Endothelial cell of umbilical vein (primary cell): Measurements from ENCODE around the gene APBB2. TPM values are rescaled to one million over a fixed set of nuclear protein-coding genes. Genes with fewer than 3 reads are reported as not detected.

Experiments used
- BruUV-seq: library from RNA; stranded (reverse); fragments of 400-500 nt; replicated peaks from 2 replicates; lab custom pipeline; 2021; lab: Mats Ljungman, UMichigan
- CTCF ChIA-PET: fragments of 300-600, 350-600 bp; sonication (Branson Sonifier 250); formaldehyde crosslinking; loops from one replicate; lab custom pipeline; 2021; ENCODE audit warnings: antibody characterized with exemption, inconsistent platforms; lab: Charles Lee
- POLR2A ChIA-PET: fragments of 300-600, 350-600 bp; sonication (Branson Sonifier 250); formaldehyde crosslinking; loops from one replicate; lab custom pipeline; 2021; ENCODE audit warnings: antibody characterized with exemption, inconsistent platforms; lab: Charles Lee
- DNase-seq: peaks from one replicate; pipeline ENCODE4 v3.0.0-alpha.2; 2011; ENCODE audit warnings: low read depth, low spot score
- FAIRE-seq: peaks from 2 replicates; lab custom pipeline; 2011; peaks lifted over from hg19 to GRCh38; lab: Jason Lieb, UNC
- H2AFZ ChIP-seq: 2 replicates; pipeline ENCODE4 v1.6.0; 2012; ENCODE audit warnings: low read depth, low read length, control low read depth, inconsistent platforms
- H3K27ac ChIP-seq: 2 replicates; pipeline ENCODE4 v1.5.1; 2011; ENCODE audit warnings: low read depth, mild to moderate bottlenecking, control low read depth, low read length, moderate library complexity; ENCODE audit not compliant: insufficient read depth
- H3K27me3 ChIP-seq, 2 experiments: 2 replicates each; pipeline versions ENCODE4 v1.6.0 to v1.6.1; 2011; ENCODE audit warnings: low read length in 2 of 2, mixed read lengths in 1 of 2; ENCODE audit not compliant: control insufficient read depth in 2 of 2, insufficient read depth in 2 of 2
- H3K36me3 ChIP-seq, 2 experiments: 2 replicates in 1 of 2; 3 replicates in 1 of 2; pipeline ENCODE4 v1.5.1; 2011; ENCODE audit warnings: low read length in 2 of 2, mild to moderate bottlenecking in 1 of 2, moderate library complexity in 1 of 2; ENCODE audit not compliant: control insufficient read depth in 2 of 2, insufficient read depth in 2 of 2; ENCODE audit errors: extremely low read depth in 1 of 2
- H3K4me1 ChIP-seq: 3 replicates; pipeline ENCODE4 v1.5.1; 2011; ENCODE audit warnings: mild to moderate bottlenecking, low read length; ENCODE audit not compliant: control insufficient read depth, insufficient read depth; ENCODE audit errors: extremely low read depth
- H3K4me2 ChIP-seq: 2 replicates; pipeline ENCODE4 v1.6.1; 2011; ENCODE audit warnings: low read length, control low read depth, mixed read lengths; ENCODE audit not compliant: insufficient read depth
- H3K4me3 ChIP-seq, 3 experiments: fragments of 200-600 bp in 1 of 3; sonication (generic), shearing (Covaris generic) in 1 of 3; replicated peaks in 1 of 3; 2 replicates each; pipeline ENCODE4 v1.5.1; 2011 to 2016; ENCODE audit warnings: control low read depth in 3 of 3, low read length in 3 of 3, mild to moderate bottlenecking in 2 of 3, inconsistent platforms in 1 of 3, low read depth in 1 of 3, moderate library complexity in 1 of 3; ENCODE audit not compliant: insufficient read depth in 1 of 3
- H3K79me2 ChIP-seq: 2 replicates; pipeline ENCODE4 v1.6.0; 2012; ENCODE audit warnings: low read length, inconsistent platforms; ENCODE audit not compliant: control insufficient read depth, insufficient read depth
- H3K9ac ChIP-seq: replicated peaks from 2 replicates; pipeline ENCODE3; 2011; ENCODE audit warnings: low read length, control low read depth; ENCODE audit not compliant: insufficient read depth; ENCODE audit errors: extremely low read depth
- H3K9me1 ChIP-seq: replicated peaks from 3 replicates; pipeline ENCODE4 v1.6.0; 2011; ENCODE audit warnings: mild to moderate bottlenecking, low read length; ENCODE audit not compliant: control insufficient read depth, insufficient read depth; ENCODE audit errors: extremely low read depth
- H3K9me3 ChIP-seq: replicated peaks from 2 replicates; pipeline ENCODE4 v1.5.1; 2012; ENCODE audit warnings: low read length, inconsistent platforms; ENCODE audit not compliant: control insufficient read depth, insufficient read depth
- H4K20me1 ChIP-seq: replicated peaks from 2 replicates; pipeline ENCODE3; 2011; ENCODE audit warnings: mild to moderate bottlenecking, low read length; ENCODE audit not compliant: control insufficient read depth, insufficient read depth; ENCODE audit errors: extremely low read depth
- EZH2 ChIP-seq: IDR thresholded peaks from 2 replicates; pipeline ENCODE4 v1.6.1; 2012; ENCODE audit warnings: borderline replicate concordance, low read depth, mild to moderate bottlenecking, moderate library complexity, low read length, inconsistent platforms; ENCODE audit not compliant: severe bottlenecking
- FOS ChIP-seq: IDR thresholded peaks from 2 replicates; pipeline ENCODE4 v1.6.1; 2011; ENCODE audit warnings: mild to moderate bottlenecking, low read length, moderate library complexity, borderline replicate concordance; ENCODE audit not compliant: insufficient read depth
- GATA2 ChIP-seq: IDR thresholded peaks from 2 replicates; pipeline ENCODE4 v1.7.0; 2011; ENCODE audit warnings: low read depth, mild to moderate bottlenecking, moderate library complexity, mixed read lengths, low read length; ENCODE audit not compliant: insufficient read length, insufficient read depth
- JUN ChIP-seq: IDR thresholded peaks from 2 replicates; pipeline ENCODE4 v1.6.1; 2011; ENCODE audit warnings: borderline replicate concordance, low read depth; ENCODE audit not compliant: insufficient read length, insufficient read depth
- MYC ChIP-seq: IDR thresholded peaks from one replicate; pipeline ENCODE4 v1.6.1; 2011; ENCODE audit warnings: mild to moderate bottlenecking, low read depth, low read length
- POLR2A ChIP-seq: IDR thresholded peaks from 2 replicates; pipeline ENCODE4 v1.6.1; 2012; ENCODE audit warnings: low read depth, mild to moderate bottlenecking, control low read depth, low read length
- POLR2AphosphoS5 ChIP-seq: IDR thresholded peaks from 2 replicates; pipeline ENCODE4 v1.6.1; 2012; ENCODE audit warnings: low read depth, mild to moderate bottlenecking, control low read depth, low read length, moderate library complexity; ENCODE audit not compliant: insufficient read depth
- dilution Hi-C: fragments of 300-500 bp; cut with MboI; formaldehyde crosslinking; loops from one replicate; pipeline ENCODE4 v1.15.0; 2019; ENCODE audit warnings: low sequenced_read_pairs; ENCODE audit not compliant: extremely low pct_ligation_motif_present
- intact Hi-C: fragments of 100-400 bp; cut with micrococcal nuclease; formaldehyde crosslinking; loops from one replicate; pipeline ENCODE4 v1.10.0; 2022
- polyA plus RNA-seq, 4 experiments: library from polyadenylated mRNA; depleted of rRNA in 3 of 4; stranded (reverse) in 3 of 4; unstranded in 1 of 4; fragments of >200 nt; gene quantifications; 2 replicates each; pipeline versions ENCODE4 v1.2.1 to v1.2.3, GENCODE V29; 2011 to 2012; ENCODE audit warnings: missing spikeins in 1 of 4
- total RNA-seq: library from RNA; stranded (reverse); gene quantifications from 2 replicates; pipeline ENCODE4 v1.2.3, GENCODE V29; 2021
- TF ChIP-seq, protein P1 (sequence below), 2 donors: IDR thresholded peaks; 1 replicate in 1 of 2; 2 replicates in 1 of 2; pipeline ENCODE4 v1.5.1; 2011; ENCODE audit warnings: low read length in 2 of 2, mild to moderate bottlenecking in 2 of 2, moderate library complexity in 2 of 2, control low read depth in 1 of 2, inconsistent platforms in 1 of 2, low read depth in 1 of 2; ENCODE audit not compliant: insufficient read depth in 1 of 2; ENCODE audit errors: extremely low read depth in 1 of 2
- TF ChIP-seq, protein P2 (sequence below): IDR thresholded peaks from 2 replicates; pipeline ENCODE4 v1.6.1; 2011; ENCODE audit not compliant: insufficient read depth, insufficient read length

The APBB2 gene
- total and polyA plus RNA-seq, 2 donors (not counting 3 experiments of a cell fraction or from before 2014, with no cell fraction given): 79.8 to 124 TPM

DNA sequence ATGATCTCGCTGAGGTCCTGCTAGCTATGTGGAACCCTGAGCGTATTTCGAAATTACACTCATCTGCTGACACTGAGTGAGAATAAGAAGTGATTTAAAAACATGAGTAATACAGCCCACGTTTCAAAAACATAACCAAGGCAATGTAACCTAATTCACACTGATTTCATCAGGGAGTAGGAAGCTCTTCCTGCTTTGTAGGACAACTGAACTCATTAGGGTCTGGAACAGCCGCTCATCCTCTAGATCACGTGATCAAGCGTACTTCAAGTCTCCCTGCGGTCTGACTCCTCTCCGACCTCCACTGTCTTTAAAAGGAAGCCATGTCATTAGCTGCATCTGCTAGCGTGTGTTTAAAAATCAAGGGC lies 326.6 kb downstream of the APBB2 start:
- Histone ChIP-seq H3K79me2 (no peaks in the 10 kb centered on the region), H2AFZ (no peak overlapping the region), H4K20me1 (no peaks in the 10 kb centered on the region), H3K4me3 (no peak overlapping the region), H3K4me2 (no peak overlapping the region), H3K36me3 (peaks cover 13 to 36% of the 10 kb centered on the region in 2 experiments), H3K9me1 (no peaks in the 10 kb centered on the region), H3K27me3 (no peaks in the 10 kb centered on the region), H3K27ac (no peak overlapping the region), H3K4me1 (no peaks in the 10 kb centered on the region), H3K9ac (no peak overlapping the region), H3K9me3 (no peaks in the 10 kb centered on the region)
- CTCF ChIA-PET: interaction anchor here (1.0 to 3.2 kb wide), 2 partner anchors 10 to 47 kb away, joined by 3 to 19 read pairs; no protein-coding TSS in a partner anchor
- intact Hi-C loops: no loop called here
- FAIRE-seq (no peak), DNase-seq (no peak)
- no TSS peak for BruUV-seq
- TF ChIP-seq GATA2 (no peak), POLR2AphosphoS5 (no peak), MYC (no peak), POLR2A (no peak), FOS (no peak), JUN (no peak), EZH2 (no peak)
- TF ChIP-seq, protein P1, sequence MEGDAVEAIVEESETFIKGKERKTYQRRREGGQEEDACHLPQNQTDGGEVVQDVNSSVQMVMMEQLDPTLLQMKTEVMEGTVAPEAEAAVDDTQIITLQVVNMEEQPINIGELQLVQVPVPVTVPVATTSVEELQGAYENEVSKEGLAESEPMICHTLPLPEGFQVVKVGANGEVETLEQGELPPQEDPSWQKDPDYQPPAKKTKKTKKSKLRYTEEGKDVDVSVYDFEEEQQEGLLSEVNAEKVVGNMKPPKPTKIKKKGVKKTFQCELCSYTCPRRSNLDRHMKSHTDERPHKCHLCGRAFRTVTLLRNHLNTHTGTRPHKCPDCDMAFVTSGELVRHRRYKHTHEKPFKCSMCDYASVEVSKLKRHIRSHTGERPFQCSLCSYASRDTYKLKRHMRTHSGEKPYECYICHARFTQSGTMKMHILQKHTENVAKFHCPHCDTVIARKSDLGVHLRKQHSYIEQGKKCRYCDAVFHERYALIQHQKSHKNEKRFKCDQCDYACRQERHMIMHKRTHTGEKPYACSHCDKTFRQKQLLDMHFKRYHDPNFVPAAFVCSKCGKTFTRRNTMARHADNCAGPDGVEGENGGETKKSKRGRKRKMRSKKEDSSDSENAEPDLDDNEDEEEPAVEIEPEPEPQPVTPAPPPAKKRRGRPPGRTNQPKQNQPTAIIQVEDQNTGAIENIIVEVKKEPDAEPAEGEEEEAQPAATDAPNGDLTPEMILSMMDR (IDR thresholded peaks at IDR 0.05; ENCODE audit: extremely low read depth in 1 of 2, insufficient read depth in 1 of 2, low read depth in 1 of 2, low read length in 2 of 2): no peak
- TF ChIP-seq, protein P2, sequence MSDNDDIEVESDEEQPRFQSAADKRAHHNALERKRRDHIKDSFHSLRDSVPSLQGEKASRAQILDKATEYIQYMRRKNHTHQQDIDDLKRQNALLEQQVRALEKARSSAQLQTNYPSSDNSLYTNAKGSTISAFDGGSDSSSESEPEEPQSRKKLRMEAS: no peak
- POLR2A ChIA-PET: no interaction called here
- dilution Hi-C loops: no loop called here
